Karpas-422 (cell line): Measurements from ENCODE around the gene GLYATL1. TPM values are rescaled to one million over a fixed set of nuclear protein-coding genes. Genes with fewer than 3 reads are reported as not detected.
"Not testable (repeated sequence)": the region's sequence is repeated elsewhere in the genome, so short reads cannot be mapped to it uniquely, and the experiment has no call there.

ENCODE experiments used
- DNase-seq: peaks from one replicate; pipeline ENCODE4 v3.0.0-alpha.2; 2015
- H2AFZ ChIP-seq: fragments of 200-600 bp; sonication (generic); 2 replicates; pipeline ENCODE4 v1.6.1; 2014; ENCODE audit warnings: antibody characterized with exemption, low read length, mixed read lengths
- H3K27ac ChIP-seq: fragments of 200-600 bp; sonication (generic); 2 replicates; pipeline ENCODE4 v1.5.1; 2014; ENCODE audit warnings: mild to moderate bottlenecking, low read length, moderate library complexity
- H3K27me3 ChIP-seq: fragments of 200-600 bp; sonication (generic); 2 replicates; pipeline ENCODE4 v1.6.1; 2014; ENCODE audit warnings: low read length, mixed read lengths
- H3K36me3 ChIP-seq: fragments of 200-600 bp; sonication (generic); 2 replicates; pipeline ENCODE4 v1.6.1; 2014; ENCODE audit warnings: low read length, mixed read lengths; ENCODE audit not compliant: insufficient read depth
- H3K4me1 ChIP-seq: fragments of 200-600 bp; sonication (generic); 2 replicates; pipeline ENCODE4 v1.6.1; 2014; ENCODE audit warnings: mild to moderate bottlenecking, low read length, mixed read lengths
- H3K4me2 ChIP-seq: fragments of 200-600 bp; sonication (generic); 2 replicates; pipeline ENCODE4 v1.6.1; 2014; ENCODE audit warnings: low read length, low read depth, mild to moderate bottlenecking; ENCODE audit not compliant: poor library complexity, severe bottlenecking
- H3K4me3 ChIP-seq: fragments of 200-600 bp; sonication (generic); 2 replicates; pipeline ENCODE4 v1.5.1; 2014; ENCODE audit warnings: mild to moderate bottlenecking, antibody characterized with exemption, low read length, mixed read lengths
- H3K79me2 ChIP-seq: fragments of 200-600 bp; sonication (generic); 2 replicates; pipeline ENCODE4 v1.6.1; 2014; ENCODE audit warnings: mild to moderate bottlenecking, low read length, mixed read lengths
- H3K9ac ChIP-seq: fragments of 200-600 bp; sonication (generic); 2 replicates; pipeline ENCODE4 v1.6.0; 2014; ENCODE audit warnings: low read length
- H3K9me2 ChIP-seq: fragments of 200-600 bp; sonication (generic), shearing (Covaris generic); replicated peaks from 2 replicates; pipeline ENCODE4 v1.6.0; 2014; ENCODE audit warnings: mild to moderate bottlenecking, low read length, moderate library complexity; ENCODE audit not compliant: insufficient read depth
- H3K9me3 ChIP-seq: fragments of 300-700, 200-600 bp; sonication (generic); 2 replicates; pipeline ENCODE4 v1.6.1; 2014; ENCODE audit warnings: low read length, mixed read lengths
- H4K20me1 ChIP-seq: fragments of 200-600 bp; sonication (generic); 2 replicates; pipeline ENCODE4 v1.6.1; 2014; ENCODE audit warnings: mild to moderate bottlenecking, antibody characterized with exemption, low read length, low read depth; ENCODE audit not compliant: insufficient read depth
- total RNA-seq: library from RNA; depleted of rRNA; stranded (reverse); fragments of >200 nt; shearing (Covaris generic); gene quantifications from 2 replicates; pipeline ENCODE4 v1.2.3, GENCODE V29; 2014; ENCODE audit warnings: low replicate concordance; rRNA removed

GLYATL1 gene
- total RNA-seq, 1 experiment from 2014 or later, result not detected

DNA sequence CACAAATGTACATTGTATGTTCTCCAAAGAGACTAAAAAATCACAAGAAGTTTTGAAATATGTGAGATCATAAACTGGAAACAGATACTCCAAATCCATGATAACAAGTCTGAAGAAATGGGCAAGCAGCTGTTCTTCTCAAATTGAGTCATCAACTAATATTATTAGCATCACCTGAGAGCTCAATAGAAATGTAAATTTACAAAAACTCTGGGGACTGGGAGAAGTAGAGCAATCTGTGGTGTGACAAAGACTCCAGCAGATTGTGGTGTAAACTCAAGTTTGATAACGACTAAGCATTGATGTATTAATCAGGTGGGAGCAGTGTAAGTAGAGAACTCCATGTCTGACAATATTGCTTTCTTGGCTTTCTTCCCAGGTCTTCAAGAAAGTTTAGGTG is 53.2 kb downstream of the GLYATL1 start:
- Histone ChIP-seq H3K9me3 (no peaks in the 10 kb centered on the region), H4K20me1 (no peaks in the 10 kb centered on the region), H3K27me3 (no peaks in the 10 kb centered on the region), H3K79me2 (no peaks in the 10 kb centered on the region), H3K27ac (no peak overlapping the region), H2AFZ (no peak overlapping the region), H3K4me1 (no peaks in the 10 kb centered on the region), H3K9me2 (no peaks in the 10 kb centered on the region), H3K36me3 (no peaks in the 10 kb centered on the region), H3K4me2 (no peak overlapping the region), H3K4me3 (no peak overlapping the region), H3K9ac (no peak overlapping the region)
- DNase-seq, result no peak

DNA sequence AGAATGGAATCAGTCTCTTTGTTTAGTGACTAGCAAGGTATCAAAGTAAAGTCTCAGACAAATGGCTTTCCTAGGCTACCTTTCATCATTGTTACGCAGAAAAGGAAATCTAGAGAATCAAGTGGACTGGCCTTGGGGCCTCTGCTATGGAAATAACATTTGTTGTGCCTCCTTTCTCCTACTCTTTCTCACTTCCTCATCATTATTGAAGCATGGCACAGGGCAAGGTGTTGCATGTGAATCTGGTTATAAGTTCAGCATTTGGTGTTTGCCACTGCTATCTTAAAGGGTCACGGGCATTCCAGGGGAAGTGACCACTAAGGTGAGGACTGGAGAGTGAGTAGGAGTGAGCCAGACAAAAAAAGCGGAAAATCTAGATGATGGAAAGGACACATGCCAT is 54.9 kb downstream of the GLYATL1 start:
- no peak overlapping the region for H3K27ac ChIP-seq
- H3K36me3 ChIP-seq, result no peaks in the 10 kb centered on the region
- H3K79me2 ChIP-seq, result no peaks in the 10 kb centered on the region
- H4K20me1 ChIP-seq, result no peaks in the 10 kb centered on the region
- no peak overlapping the region for H3K4me2 ChIP-seq
- no peaks in the 10 kb centered on the region for H3K9me3 ChIP-seq
- H3K4me3 ChIP-seq, result no peak overlapping the region
- H3K4me1 ChIP-seq, result no peaks in the 10 kb centered on the region
- H2AFZ ChIP-seq, result no peak overlapping the region
- DNase-seq, result no peak
- no peak overlapping the region for H3K9ac ChIP-seq
- no peaks in the 10 kb centered on the region for H3K9me2 ChIP-seq
- no peaks in the 10 kb centered on the region for H3K27me3 ChIP-seq

DNA sequence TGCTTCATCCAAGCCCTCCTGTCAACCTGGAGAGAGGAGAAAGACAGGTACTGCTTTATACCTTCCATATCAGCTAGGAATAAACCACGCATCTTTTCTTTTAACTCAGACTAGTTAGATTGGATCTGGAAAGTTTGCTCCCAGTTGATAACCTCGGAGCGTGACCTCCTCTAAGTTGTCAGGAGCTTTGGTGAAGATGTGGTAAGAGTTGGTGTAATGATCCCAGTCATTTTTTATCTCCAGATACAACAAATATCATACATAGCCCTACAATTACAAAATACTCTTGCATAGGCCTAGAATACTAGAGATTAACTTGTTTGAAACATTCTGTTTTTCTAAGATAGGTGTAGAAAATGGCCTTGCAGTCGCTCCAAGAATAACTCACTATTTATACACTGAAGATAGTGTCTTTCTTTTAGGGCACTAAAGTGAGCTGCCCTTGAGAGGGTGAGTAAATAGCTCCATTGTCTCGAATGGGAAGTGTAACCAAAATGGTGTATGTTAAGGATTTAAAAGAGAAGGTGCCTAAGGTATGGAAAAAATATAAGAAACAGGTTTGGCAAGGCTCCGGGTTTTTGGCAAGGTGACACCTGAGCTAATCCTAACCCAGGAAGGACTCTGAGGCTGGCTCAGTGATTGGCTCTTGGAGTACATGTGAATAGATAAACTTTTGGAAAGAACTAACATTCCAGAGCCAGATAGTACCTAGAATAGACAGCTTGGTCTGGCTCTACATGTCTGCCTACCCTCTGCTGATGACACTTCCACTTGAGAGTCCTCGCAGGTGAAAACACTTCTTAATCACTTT is 59.4 kb downstream of the GLYATL1 start:
- Histone ChIP-seq H3K79me2 (no peaks in the 10 kb centered on the region), H3K4me1 (no peaks in the 10 kb centered on the region), H3K27me3 (no peaks in the 10 kb centered on the region), H3K27ac (no peak overlapping the region), H3K4me3 (no peak overlapping the region), H3K9ac (no peak overlapping the region), H2AFZ (no peak overlapping the region), H3K4me2 (no peak overlapping the region), H3K9me3 (no peaks in the 10 kb centered on the region), H3K9me2 (no peaks in the 10 kb centered on the region), H4K20me1 (no peaks in the 10 kb centered on the region), H3K36me3 (no peaks in the 10 kb centered on the region)
- no peak for DNase-seq

DNA sequence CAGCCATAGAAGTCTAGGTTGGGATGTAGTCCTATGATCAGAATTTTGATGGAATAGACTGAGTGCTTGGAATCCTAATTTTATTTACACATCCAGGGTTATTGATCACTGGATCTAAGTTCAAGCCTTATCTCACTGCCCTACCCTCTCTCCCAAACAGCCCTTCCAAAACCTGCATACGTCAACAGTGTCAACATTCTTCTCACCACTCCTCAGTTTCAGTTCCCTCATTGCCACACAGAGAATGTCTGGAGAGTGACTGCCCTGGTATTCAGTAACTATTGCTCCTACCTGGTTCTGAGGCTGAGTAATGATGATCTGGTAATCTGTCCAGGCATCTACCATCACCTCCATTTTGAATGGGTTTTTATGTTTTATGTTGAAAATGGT is 60.0 kb downstream of the GLYATL1 start:
- Histone ChIP-seq H3K27me3 (no peaks in the 10 kb centered on the region), H3K36me3 (no peaks in the 10 kb centered on the region), H4K20me1 (no peaks in the 10 kb centered on the region), H3K4me2 (no peak overlapping the region), H3K4me1 (no peaks in the 10 kb centered on the region), H2AFZ (no peak overlapping the region), H3K4me3 (no peak overlapping the region), H3K9ac (no peak overlapping the region), H3K27ac (no peak overlapping the region), H3K9me2 (no peaks in the 10 kb centered on the region), H3K79me2 (no peaks in the 10 kb centered on the region), H3K9me3 (no peaks in the 10 kb centered on the region)
- no peak for DNase-seq

DNA sequence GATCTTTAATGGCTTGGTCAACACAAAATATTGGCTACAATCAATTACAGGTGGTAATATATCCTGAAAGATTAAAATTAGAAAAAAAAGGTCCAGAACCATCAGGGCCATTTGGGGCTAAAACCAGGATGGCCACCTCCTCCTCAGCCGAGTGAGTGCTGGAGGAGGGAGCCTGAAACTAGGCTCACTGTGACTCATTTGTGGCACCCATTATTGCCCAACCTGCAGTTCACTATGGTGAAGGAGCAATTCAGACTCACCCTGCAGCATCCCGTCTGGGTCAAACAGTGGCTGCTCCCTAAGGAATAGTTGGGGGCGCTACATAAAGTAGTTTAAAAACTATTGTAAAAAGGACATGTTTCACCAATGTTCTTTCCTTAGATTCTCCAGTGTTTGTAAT is 60.7 kb downstream of the GLYATL1 start:
- H3K4me2 ChIP-seq, result no peak overlapping the region
- no peaks in the 10 kb centered on the region for H3K9me3 ChIP-seq
- DNase-seq, result no peak
- H3K4me3 ChIP-seq, result no peak overlapping the region
- no peaks in the 10 kb centered on the region for H3K36me3 ChIP-seq
- H3K27ac ChIP-seq, result no peak overlapping the region
- H3K9me2 ChIP-seq, result no peaks in the 10 kb centered on the region
- H3K79me2 ChIP-seq, result no peaks in the 10 kb centered on the region
- H3K4me1 ChIP-seq, result no peaks in the 10 kb centered on the region
- no peaks in the 10 kb centered on the region for H3K27me3 ChIP-seq
- no peak overlapping the region for H2AFZ ChIP-seq
- no peak overlapping the region for H3K9ac ChIP-seq
- H4K20me1 ChIP-seq, result no peaks in the 10 kb centered on the region

DNA sequence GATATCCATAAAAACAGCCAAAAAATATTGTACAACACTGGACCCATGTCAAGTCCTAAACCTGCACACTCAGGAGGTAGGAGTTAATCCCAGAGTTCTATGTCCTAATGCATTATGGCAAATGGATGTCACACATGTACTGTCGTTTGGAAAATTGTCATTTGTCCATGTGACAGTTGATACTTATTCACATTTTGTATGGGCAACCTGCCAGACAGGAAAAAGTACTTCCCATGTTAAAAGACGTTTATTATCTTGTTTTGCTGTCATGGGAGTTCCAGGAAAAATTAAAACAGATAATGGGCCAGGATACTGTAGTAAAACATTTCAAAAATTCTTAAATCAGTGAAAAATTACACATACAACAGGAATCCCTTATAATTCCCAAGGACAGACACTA is 62.7 kb downstream of the GLYATL1 start:
- not testable (repeated sequence) for H4K20me1 ChIP-seq, H3K9me3 ChIP-seq, H3K36me3 ChIP-seq, H3K27me3 ChIP-seq, H3K9me2 ChIP-seq, H3K9ac ChIP-seq, H3K27ac ChIP-seq, H3K79me2 ChIP-seq, H3K4me3 ChIP-seq, H3K4me1 ChIP-seq, DNase-seq, H3K4me2 ChIP-seq, H2AFZ ChIP-seq

Other genes with a start within 250 kb of the GLYATL1 start
- gene GLYAT, start 207.5 kb upstream of the GLYATL1 start, total RNA-seq, result not detected in 2 replicates
- gene GLYATL2, start 94.8 kb upstream of the GLYATL1 start, total RNA-seq, result not detected in 2 replicates
- not detected in 2 replicates for gene GLYATL1B, start 146.8 kb downstream of the GLYATL1 start, total RNA-seq
- gene FAM111B, start 167.7 kb downstream of the GLYATL1 start, total RNA-seq, result 10.7 and 19.9 TPM in 2 replicates
- 48.2 and 64.1 TPM in 2 replicates for gene FAM111A, start 203.4 kb downstream of the GLYATL1 start, total RNA-seq
- gene DTX4, start 232.6 kb downstream of the GLYATL1 start, total RNA-seq, result 8.4 and 9.2 TPM in 2 replicates